HCT116 (cell line): Measurements from ENCODE around the gene TSPAN1. TPM values are rescaled to one million over a fixed set of nuclear protein-coding genes. Genes with fewer than 3 reads are reported as not detected.

ENCODE experiments used
- ATAC-seq: fragments of 200-7000 bp; cut with Tn5 transposase; 2 replicates; pipeline ENCODE4 v1.9.1; 2020; ENCODE audit warnings: mild to moderate bottlenecking, moderate library complexity
- BruUV-seq: library from RNA; stranded (reverse); fragments of 400-500 nt; replicated peaks from 2 replicates; lab custom pipeline; 2021; lab: Mats Ljungman, UMichigan
- CTCF ChIA-PET: fragments of 300-600 bp; sonication (Branson Sonifier 250); formaldehyde crosslinking; loops from one replicate; lab custom pipeline; 2021; ENCODE audit warnings: antibody characterized with exemption; lab: Charles Lee
- POLR2A ChIA-PET: fragments of 300-600, 350-600 bp; sonication (Branson Sonifier 250); formaldehyde crosslinking; loops from one replicate; lab custom pipeline; 2021; ENCODE audit warnings: antibody characterized with exemption; lab: Charles Lee
- RAD21 ChIA-PET, 2 experiments: fragments of 300-600 bp; sonication (Branson Sonifier 250); formaldehyde crosslinking; loops; one replicate each; lab custom pipeline; 2023; ENCODE audit warnings: low total read pairs in 2 of 2; ENCODE audit not compliant: uncharacterized antibody in 2 of 2, unreplicated experiment in 2 of 2, low non-redundant PET in 1 of 2; lab: Charles Lee
- DNase-seq: peaks from one replicate; pipeline ENCODE4 v3.0.0-alpha.2; 2010; ENCODE audit warnings: low read depth, low spot score
- H2AFZ ChIP-seq: fragments of 200-600 bp; shearing (Covaris generic), sonication (generic); 2 replicates; pipeline ENCODE4 v1.6.1; 2017; ENCODE audit warnings: low read depth, mixed run types, mixed read lengths, antibody characterized with exemption, low read length; ENCODE audit not compliant: poor library complexity, severe bottlenecking
- H3K27ac ChIP-seq: 2 replicates; pipeline ENCODE4 v1.5.1; 2012; ENCODE audit warnings: low read depth, low read length
- H3K27me3 ChIP-seq: fragments of 200-600 bp; sonication (generic); 2 replicates; pipeline ENCODE4 v1.6.1; 2016; ENCODE audit warnings: mixed run types, low read length, mixed read lengths; ENCODE audit not compliant: insufficient read depth
- H3K36me3 ChIP-seq, 2 experiments: fragments of 200-500 bp in 1 of 2; fragments of 200-600 bp in 1 of 2; sonication (Bioruptor generic) in 1 of 2; sonication (generic) in 1 of 2; 2 replicates each; pipeline versions ENCODE4 v1.5.1 to v1.6.1; 2014 to 2016; ENCODE audit warnings: low read length in 2 of 2, inconsistent platforms in 1 of 2, mixed read lengths in 1 of 2, mixed run types in 1 of 2; ENCODE audit not compliant: insufficient read depth in 2 of 2, control insufficient read depth in 1 of 2
- H3K4me1 ChIP-seq, 2 experiments: fragments of 200-600 bp in 1 of 2; sonication (generic) in 1 of 2; 2 replicates each; pipeline versions ENCODE4 v1.5.1 to v1.6.1; 2012 to 2017; ENCODE audit warnings: low read length in 2 of 2, inconsistent platforms in 1 of 2, mild to moderate bottlenecking in 1 of 2, mixed read lengths in 1 of 2, mixed run types in 1 of 2, moderate library complexity in 1 of 2; ENCODE audit not compliant: insufficient read depth in 2 of 2, control insufficient read depth in 1 of 2
- H3K4me2 ChIP-seq: fragments of 200-600 bp; sonication (generic); 2 replicates; pipeline ENCODE4 v1.6.1; 2017; ENCODE audit warnings: mixed run types, low read length, mixed read lengths
- H3K4me3 ChIP-seq, 2 experiments: fragments of 200-600 bp in 1 of 2; sonication (generic) in 1 of 2; replicated peaks in 1 of 2; 2 replicates each; pipeline ENCODE4 v1.5.1; 2011 to 2016; ENCODE audit warnings: low read length in 2 of 2, control low read depth in 1 of 2, low read depth in 1 of 2, mild to moderate bottlenecking in 1 of 2, mixed read lengths in 1 of 2, mixed run types in 1 of 2
- H3K79me2 ChIP-seq: fragments of 200-600 bp; sonication (generic); 2 replicates; pipeline ENCODE4 v1.6.1; 2017; ENCODE audit warnings: mild to moderate bottlenecking, mixed run types, low read length, moderate library complexity, mixed read lengths; ENCODE audit not compliant: insufficient read depth
- H3K9ac ChIP-seq: fragments of 200-600 bp; sonication (generic); 2 replicates; pipeline ENCODE4 v1.6.1; 2016; ENCODE audit warnings: low read length, mixed read lengths
- H3K9me2 ChIP-seq: fragments of 200-600 bp; sonication (generic), shearing (Covaris generic); 2 replicates; pipeline ENCODE4 v1.6.1; 2017; ENCODE audit warnings: mixed run types, mild to moderate bottlenecking, moderate library complexity; ENCODE audit not compliant: insufficient read depth
- H3K9me3 ChIP-seq, 2 experiments: fragments of 200-500 bp in 1 of 2; fragments of 200-600 bp in 1 of 2; sonication (Bioruptor generic) in 1 of 2; sonication (generic) in 1 of 2; 2 replicates each; pipeline ENCODE4 v1.6.1; 2014 to 2017; ENCODE audit warnings: low read length in 2 of 2, mixed read lengths in 2 of 2, inconsistent platforms in 1 of 2, low read depth in 1 of 2, mild to moderate bottlenecking in 1 of 2, mixed run types in 1 of 2, moderate library complexity in 1 of 2; ENCODE audit not compliant: control insufficient read depth in 1 of 2, insufficient read depth in 1 of 2
- H4K20me1 ChIP-seq: fragments of 200-600 bp; sonication (generic), shearing (Covaris generic); 2 replicates; pipeline ENCODE4 v1.6.1; 2017; ENCODE audit warnings: mixed run types, mild to moderate bottlenecking, moderate library complexity; ENCODE audit not compliant: insufficient read depth
- CTCF ChIP-seq, 3 experiments: fragments of 200-600 bp in 1 of 3; sonication (generic) in 1 of 3; IDR thresholded peaks in 2 of 3; conservative IDR thresholded peaks in 1 of 3; 2 replicates each; pipeline ENCODE4 v1.5.1; 2012 to 2017; ENCODE audit warnings: low read depth in 2 of 3, low read length in 2 of 3, antibody characterized with exemption in 1 of 3, borderline replicate concordance in 1 of 3, control low read depth in 1 of 3, mild to moderate bottlenecking in 1 of 3, mixed read lengths in 1 of 3, mixed run types in 1 of 3, moderate library complexity in 1 of 3; ENCODE audit not compliant: insufficient read depth in 1 of 3
- ELF1 ChIP-seq: IDR thresholded peaks from 2 replicates; pipeline ENCODE4 v1.6.1; 2012; ENCODE audit warnings: low read depth, borderline replicate concordance
- EZH2 ChIP-seq: fragments of 200-600 bp; sonication (generic); IDR thresholded peaks from 2 replicates; pipeline ENCODE4 v1.6.1; 2017; ENCODE audit warnings: antibody characterized with exemption, mixed run types
- EZH2phosphoT487 ChIP-seq: fragments of 200-600 bp; IDR thresholded peaks from 2 replicates; pipeline ENCODE4 v1.6.1; 2018; ENCODE audit warnings: antibody characterized with exemption, borderline replicate concordance
- JUND ChIP-seq: IDR thresholded peaks from 2 replicates; pipeline ENCODE4 v1.6.1; 2012
- POLR2A ChIP-seq: IDR thresholded peaks from 2 replicates; pipeline ENCODE4 v1.7.0; 2011; ENCODE audit warnings: borderline replicate concordance; ENCODE audit not compliant: insufficient read depth, insufficient read length; ENCODE audit errors: extremely low read depth
- POLR2AphosphoS5 ChIP-seq: IDR thresholded peaks from 2 replicates; pipeline ENCODE4 v1.6.1; 2011; ENCODE audit warnings: mild to moderate bottlenecking, low read depth, low read length, moderate library complexity
- RAD21 ChIP-seq: IDR thresholded peaks from 2 replicates; pipeline ENCODE4 v1.6.1; 2012; ENCODE audit warnings: low read depth, mild to moderate bottlenecking
- SIN3A ChIP-seq: IDR thresholded peaks from 2 replicates; pipeline ENCODE4 v1.6.1; 2012; ENCODE audit warnings: low read depth
- TCF7L2 ChIP-seq: IDR thresholded peaks from 2 replicates; pipeline ENCODE4 v1.7.0; 2011; ENCODE audit warnings: borderline replicate concordance, inconsistent platforms; ENCODE audit not compliant: insufficient read depth, insufficient read length; ENCODE audit errors: extremely low read depth
- ZBTB33 ChIP-seq: IDR thresholded peaks from 2 replicates; pipeline ENCODE4 v1.6.1; 2011; ENCODE audit warnings: mild to moderate bottlenecking, low read length, moderate library complexity; ENCODE audit not compliant: insufficient replicate concordance; ENCODE audit errors: extremely low read depth
- ZNF274 ChIP-seq: fragments of 200-500 bp; sonication (Bioruptor generic); IDR thresholded peaks from 2 replicates; pipeline ENCODE4 v1.6.1; 2014; ENCODE audit warnings: mild to moderate bottlenecking, low read depth, low read length, inconsistent platforms
- intact Hi-C: fragments of 100-400 bp; cut with micrococcal nuclease; formaldehyde crosslinking; loops from 2 replicates; pipeline ENCODE4 v1.10.0; 2022
- total RNA-seq: library from RNA; stranded (reverse); gene quantifications from one replicate; pipeline ENCODE4 v1.2.1, GENCODE V29; 2021; ENCODE audit not compliant: unreplicated experiment

The TSPAN1 gene
- total RNA-seq, 1 experiment from 2014 or later, result 9.9 TPM

GRCh38 chr1:46215504-46215903, 40.6 kb downstream of the TSPAN1 start:
- no peak overlapping the region for H2AFZ ChIP-seq
- CTCF ChIA-PET, result no interaction called here
- no TSS peak for BruUV-seq
- ATAC-seq (no peak), DNase-seq (no peak)
- TF ChIP-seq TCF7L2 (no peak), CTCF (IDR thresholded peaks at IDR 0.05 in 2 of 3, conservative IDR thresholded peaks at IDR 0.05 in 1 of 3; ENCODE audit: borderline replicate concordance in 1 of 3, insufficient read depth in 1 of 3, low read depth in 2 of 3, low read length in 2 of 3) (no peak), POLR2A (no peak), JUND (no peak), EZH2 (no peak), SIN3A (no peak), ZNF274 (no peak), EZH2phosphoT487 (no peak), ELF1 (no peak), POLR2AphosphoS5 (no peak), RAD21 (no peak), ZBTB33 (no peak)
- no peak overlapping the region for H3K27ac ChIP-seq
- no peaks in the 10 kb centered on the region for H4K20me1 ChIP-seq
- no peak overlapping the region for H3K4me2 ChIP-seq
- no peaks in the 10 kb centered on the region for H3K79me2 ChIP-seq
- H3K36me3 ChIP-seq, result no peaks in the 10 kb centered on the region
- no peaks in the 10 kb centered on the region for H3K9me2 ChIP-seq
- no peak overlapping the region for H3K4me3 ChIP-seq
- no peaks in the 10 kb centered on the region for H3K27me3 ChIP-seq
- POLR2A ChIA-PET, result no interaction called here
- intact Hi-C loops, result no loop called here
- H3K9ac ChIP-seq, result no peak overlapping the region
- peaks cover 0 to 13% of the 10 kb centered on the region in 2 experiments; a peak in 2 of 4 replicates for H3K4me1 ChIP-seq
- RAD21 ChIA-PET, result no interaction called here
- no peaks in the 10 kb centered on the region for H3K9me3 ChIP-seq
